NCI-H187 (cell line): ENCODE results near the gene ZRANB3.

Experiments used
- DNase-seq, 2 experiments: peaks; one replicate each; lab custom pipeline; 2025; lab: John Stamatoyannopoulos, UW

ZRANB3 gene

DNA sequence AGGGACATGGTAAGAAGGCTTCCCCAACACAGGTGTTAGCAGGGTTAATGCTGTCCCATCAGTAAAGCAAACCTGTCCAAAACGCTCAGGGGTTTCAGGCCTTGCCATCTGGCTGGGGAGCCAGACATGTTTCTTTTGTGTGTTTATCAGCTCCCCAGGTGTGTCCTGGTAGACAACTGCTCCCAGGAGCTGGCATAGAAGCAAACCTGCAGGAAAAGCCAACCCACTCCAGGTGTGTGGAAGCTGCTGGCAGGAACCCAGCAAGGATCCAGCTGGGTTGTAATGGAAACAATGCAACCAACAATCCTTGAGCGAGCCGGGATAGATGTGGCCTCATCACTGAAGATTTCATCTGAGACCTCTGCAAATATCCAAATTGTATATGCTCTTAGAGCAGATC lies 355.8 kb downstream of the ZRANB3 start:
- DNase-seq, result no peak

DNA sequence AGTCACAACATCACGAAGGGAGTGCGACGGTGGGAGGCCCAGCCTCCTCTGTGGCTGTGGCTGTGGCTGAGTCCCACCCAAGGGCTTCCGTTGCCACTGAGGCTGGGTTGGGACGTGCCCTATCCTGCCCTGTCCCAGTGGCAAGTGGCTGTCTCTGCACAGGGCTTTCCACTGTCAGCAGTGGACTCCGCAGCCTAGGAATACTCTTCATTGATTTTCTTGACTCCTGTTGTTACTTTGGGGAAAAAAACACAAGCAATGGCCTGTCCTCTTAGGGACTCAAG lies 356.3 kb downstream of the ZRANB3 start:
- no peak for DNase-seq

DNA sequence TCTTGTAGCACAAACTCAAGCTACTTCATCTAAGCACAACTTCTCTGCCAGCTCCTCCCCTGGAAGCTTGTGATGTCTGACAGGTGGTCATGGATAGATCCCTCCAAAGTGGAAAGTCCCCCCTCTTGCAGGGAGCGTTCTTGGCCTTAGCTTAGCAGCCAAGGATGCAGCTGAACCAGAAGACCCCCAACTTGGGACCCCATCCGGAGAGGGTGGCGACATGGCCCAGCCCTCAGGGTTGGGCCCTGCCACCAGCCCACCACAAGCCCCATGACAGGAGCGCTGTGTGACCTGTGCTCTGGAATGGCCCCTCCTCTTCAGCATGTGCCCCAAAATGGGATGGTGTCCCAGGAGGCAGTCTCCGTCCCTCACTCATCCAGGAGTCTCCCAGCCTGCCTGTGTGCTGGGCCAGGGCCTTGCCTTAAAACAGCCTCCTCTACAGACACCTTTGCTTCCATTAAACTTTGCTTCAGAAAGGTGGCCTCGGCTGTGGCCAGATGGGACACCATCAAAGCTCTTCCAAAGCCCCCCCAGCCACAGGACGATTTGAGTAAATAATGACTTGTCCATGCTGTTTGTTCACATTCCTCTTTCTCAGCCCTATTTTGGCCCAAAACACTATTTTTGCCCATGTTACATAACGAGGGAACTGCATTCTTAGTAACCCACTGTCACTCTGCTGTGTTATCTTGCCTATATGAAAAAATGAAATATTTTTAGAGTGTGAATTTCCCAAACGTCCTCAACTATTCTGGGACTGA lies 356.8 kb downstream of the ZRANB3 start:
- no peak for DNase-seq

DNA sequence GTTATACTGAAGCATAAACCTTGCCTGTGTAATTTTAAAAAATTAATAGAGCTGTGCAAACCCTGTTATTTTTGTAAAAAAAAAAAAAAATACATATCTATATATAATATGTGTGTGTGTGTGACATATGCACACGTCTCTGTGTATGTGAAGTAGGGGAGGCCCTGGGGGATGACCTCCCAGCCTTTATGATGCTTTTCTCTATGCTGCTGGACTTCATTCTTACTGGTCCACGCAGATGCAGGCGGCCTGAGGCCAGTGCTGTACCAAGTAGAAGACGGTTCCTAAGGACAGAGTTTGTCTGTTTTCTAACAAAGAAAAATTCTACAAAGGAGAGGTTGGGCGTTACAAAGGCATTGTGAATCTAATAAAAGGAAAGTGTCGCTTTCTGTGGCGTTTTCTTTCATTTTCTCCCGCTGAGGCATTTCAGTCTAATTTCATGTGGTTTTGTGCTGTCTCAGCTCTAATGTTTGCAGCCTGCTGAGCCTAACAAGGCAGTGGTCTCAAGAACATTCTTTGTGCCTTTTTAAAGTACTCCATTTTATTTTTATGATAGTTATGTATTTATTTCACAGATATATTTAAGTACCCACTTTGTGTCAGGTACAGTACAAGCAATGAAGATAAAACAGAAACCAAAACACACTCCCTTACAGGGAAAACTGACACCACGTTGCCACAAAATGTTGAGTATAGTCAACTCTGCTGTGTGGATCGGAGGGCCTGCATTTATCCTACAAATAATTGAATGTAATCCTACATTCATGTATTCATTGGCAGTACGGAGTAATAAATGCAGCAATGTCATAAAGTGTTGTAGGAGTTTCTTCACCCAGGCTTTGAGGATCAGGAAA lies 360.9 kb downstream of the ZRANB3 start:
- no peak for DNase-seq

DNA sequence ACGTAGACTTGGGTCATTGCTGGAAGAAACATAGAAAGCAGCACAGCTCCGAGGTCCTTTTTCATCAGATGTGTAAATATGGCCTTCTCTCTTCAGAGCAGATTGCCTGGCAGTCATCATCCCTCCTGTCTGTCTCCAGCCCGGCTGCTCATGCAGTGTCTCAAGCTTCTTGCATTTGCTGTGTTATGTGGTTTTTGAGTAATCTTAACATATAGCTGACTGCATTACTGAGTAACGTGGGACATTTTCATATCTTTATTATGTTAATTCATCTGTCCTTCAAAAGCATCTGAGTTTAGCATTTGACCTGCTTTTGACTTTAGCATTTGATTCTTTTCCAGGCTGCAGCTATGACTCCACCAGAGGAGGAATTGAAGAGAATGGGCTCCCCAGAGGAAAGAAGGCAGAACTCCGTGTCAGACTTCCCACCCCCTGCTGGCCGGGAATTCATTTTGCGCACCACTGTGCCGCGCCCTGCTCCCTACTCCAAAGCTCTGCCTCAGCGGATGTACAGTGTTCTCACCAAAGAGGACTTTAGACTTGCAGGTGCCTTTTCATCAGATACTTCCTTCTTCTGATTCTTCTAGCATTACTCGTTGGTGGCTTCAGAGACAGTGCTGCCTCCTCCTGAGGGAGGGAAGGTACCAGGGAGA lies 362.7 kb downstream of the ZRANB3 start:
- no peak for DNase-seq

DNA sequence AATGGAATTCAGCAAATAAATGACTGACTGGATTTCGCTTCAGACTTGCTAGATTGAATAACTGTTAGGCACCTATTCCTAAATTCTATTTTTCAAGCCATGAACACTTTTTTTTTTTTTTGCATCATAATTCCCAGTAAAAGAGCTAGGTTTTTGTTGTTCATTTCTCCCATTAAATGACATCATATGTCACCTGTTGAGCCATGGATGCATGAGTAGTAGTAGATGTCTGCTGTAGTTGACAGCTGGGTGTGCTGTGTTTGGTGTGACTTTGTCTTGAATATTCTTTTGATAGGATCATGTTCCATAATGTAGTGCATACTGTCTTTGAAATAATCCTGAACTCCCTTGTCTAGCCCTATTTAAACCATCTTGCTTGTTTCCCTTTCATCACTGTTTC lies 363.7 kb downstream of the ZRANB3 start:
- DNase-seq, result no peak

DNA sequence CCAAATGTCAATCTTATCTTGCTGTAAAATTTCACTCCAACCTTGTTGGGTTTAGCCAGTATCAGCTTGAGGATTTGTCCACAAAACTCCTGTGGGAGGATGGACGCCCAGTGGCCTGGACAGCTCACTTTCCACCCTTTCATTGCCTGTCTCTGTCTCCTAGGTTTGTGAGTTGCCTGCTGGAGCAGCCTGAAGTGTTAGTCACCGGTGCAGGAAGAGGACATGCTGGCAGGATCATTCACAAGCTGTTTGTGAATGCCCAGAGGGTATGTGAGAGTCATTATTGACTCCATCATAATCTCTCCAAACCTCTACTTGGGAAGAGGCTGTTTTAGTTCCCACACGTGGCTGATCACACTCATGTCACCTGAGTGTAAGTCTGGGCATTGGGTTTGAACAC lies 366.6 kb downstream of the ZRANB3 start:
- DNase-seq, result no peak

DNA sequence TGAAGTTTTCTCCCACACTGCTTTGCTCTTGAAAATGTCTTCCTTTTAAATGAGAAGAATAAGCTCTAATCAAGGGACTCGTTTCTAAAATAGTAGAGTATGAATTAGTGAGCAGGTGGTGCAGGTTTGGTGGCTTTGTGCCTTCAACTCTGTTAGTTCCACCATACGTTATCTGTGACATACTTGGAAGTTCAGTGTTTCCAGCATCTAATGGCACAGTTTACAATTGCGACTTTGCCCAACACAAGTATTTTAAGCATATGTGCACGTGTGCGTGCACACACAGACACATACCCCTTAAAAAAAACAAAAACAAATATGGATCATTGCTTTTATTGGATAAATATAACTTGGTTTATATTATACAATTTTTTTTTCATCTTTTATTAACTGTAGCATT lies 367.1 kb downstream of the ZRANB3 start:
- no peak for DNase-seq

DNA sequence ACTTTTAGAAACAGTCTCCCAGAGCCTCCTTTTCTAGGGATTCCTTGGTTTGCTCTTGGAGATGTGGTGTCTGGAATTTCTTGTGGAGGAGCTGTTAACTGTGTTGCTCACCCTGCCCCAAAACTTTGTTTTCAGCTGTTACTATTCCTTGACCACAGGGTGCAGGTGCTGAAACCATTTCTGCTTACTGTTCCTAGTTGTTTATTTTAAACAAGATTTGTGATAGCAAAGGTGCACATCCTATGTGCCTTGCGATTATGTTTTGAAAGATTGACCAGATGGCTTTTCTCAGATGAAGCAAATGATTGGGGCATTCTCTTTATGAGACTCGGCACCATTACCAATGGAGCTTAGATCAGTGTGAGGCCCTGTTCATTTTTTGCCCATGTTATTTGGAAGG lies 367.7 kb downstream of the ZRANB3 start:
- DNase-seq, result no peak

DNA sequence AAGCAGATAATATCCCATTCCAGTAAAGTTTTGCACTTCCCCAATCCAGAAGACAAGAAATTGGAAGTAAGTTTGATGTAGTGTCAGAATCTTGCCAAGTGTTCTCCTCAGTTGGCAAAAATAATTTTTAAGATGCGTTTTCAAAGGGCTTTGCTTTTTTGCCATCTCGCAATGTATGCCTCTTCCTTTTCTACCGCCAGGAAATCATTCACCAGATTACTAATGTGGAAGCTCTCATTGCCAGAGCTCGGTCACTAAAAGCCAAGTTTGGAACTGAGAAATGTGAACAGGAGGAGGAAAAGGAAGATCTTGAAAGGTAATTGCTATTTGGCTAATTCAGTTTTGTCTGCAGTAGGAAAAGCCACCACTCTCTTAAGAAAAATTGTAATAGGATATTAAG lies 368.2 kb downstream of the ZRANB3 start:
- no peak for DNase-seq

DNA sequence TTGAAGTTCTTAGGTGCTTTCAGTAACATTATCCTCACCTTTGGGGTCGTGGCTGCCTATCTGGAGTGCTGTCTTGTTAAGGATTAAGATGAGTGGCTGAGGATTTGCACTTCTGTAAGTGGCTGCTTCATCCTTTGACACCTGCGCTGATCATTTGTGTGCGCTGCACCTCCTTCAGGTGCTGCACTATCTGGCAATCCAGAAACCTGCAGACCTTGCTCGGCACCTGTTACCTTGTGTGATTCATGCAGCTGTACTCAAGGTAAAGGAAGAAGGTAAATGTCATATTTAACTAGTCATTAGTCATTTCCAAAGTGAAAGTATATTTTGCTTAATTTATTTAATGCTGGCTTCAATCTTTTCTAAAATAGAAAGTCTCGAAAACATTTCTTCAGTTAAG lies 368.6 kb downstream of the ZRANB3 start:
- no peak for DNase-seq

DNA sequence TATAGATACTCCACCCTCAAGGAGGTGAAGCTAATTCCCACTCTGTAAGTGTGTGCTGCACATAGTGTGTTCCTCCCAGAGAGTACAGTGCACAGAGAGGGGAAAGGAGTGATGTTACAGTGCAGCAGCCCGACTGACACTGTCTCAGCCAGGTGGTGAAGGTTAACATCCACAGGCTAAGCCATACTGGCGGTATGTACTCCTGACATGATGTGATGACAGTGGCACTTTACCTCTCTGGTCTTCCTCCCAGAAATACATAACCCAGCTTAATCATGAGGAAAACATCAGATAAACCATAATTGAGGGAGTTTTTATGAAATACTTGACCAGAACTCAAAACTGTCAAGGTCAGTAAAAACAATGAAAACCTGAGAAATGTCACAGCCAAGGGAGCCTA lies 371.8 kb downstream of the ZRANB3 start:
- no peak for DNase-seq

DNA sequence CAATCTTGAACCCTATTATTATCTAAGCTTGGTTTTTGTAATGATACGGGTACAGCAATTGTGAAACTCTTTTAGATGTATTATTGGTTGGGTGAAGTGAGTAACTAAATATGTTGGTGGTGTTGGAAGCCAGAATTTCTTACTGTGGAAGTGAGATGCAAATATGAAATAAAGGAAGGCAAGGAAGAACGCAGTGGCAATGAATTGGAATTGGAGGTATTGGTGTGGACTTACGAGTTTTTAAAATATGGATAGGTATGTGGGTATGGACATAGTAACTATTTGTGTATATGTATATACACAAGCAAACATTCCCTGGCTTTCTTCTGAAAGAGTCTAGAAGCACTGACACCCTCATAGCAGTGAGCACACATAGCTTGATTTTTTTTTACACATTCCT lies 373.2 kb downstream of the ZRANB3 start:
- DNase-seq, result no peak

DNA sequence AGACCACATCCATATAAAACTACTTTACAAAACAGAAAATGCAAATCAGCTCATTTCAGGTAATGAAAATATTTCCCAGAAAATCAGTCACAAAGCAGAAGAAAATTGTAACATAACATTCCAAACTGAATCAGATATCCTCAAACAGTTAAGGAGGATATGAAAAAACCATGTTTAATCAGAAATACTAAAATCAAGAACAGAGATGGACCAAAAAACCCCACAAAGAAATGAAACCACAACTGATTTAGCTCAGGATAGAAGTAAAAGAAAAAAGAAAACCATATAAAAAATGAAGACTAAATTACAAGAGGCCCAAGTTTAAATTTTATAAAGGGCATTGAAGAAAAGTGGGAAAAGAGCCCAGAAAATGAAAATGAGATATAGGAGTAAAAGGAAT lies 376.1 kb downstream of the ZRANB3 start:
- no peak for DNase-seq

DNA sequence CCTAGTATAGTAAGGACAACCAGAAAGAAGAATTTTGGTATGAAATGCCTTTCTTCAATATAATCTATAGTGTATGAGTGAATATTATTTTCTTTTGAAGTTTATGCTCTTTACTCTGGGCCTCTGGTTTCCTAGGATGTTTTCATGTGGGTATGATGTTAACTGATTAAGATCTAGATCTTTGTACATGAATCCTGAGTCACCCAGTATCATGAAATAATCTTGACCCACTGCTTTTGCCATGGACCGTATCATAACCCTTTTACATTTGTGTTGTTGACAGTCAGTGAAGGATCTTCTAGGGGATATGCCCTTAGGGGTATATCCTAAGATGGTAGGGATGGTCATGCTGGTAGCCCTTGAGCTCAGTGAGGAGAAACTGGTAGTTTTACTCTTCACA lies 378.7 kb downstream of the ZRANB3 start:
- no peak for DNase-seq

DNA sequence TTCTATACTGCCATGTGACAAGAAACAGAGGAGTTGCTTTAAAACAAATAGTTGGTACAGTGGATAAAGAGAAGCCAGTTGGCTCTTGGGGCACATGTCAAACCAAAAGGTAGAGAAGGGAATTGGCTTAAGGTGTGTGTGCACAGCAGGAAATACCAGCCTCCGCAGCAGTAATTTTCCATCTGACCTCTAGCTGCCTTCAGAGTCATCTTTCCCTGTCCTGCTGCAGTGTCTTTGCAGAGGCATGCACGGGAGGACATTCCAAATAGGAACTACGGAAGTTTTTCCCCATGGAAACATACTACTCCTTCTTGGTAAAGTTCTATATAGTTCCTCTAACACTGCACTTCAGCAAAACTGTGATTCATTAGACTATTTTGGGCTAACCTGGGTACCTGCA lies 379.4 kb downstream of the ZRANB3 start:
- DNase-seq, result no peak

DNA sequence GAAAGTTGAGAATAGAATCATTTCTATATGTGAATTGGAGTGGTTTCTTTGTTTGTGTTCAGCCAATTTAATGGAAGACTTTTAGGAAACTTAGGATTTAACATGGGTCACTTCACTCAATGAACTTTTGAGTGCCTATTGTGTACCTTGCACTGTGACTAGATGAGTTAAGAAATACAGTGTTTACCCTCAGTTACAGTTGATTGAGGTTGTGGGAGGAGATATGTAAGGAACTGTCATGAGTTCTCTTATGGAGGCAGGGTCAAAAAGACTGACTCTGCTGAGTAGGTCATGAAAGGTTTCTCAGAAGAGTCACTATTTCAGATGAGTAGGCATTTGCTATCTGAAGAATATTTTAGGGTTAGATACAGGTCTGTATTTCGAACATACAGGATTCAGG lies 380.3 kb downstream of the ZRANB3 start:
- DNase-seq, result no peak

DNA sequence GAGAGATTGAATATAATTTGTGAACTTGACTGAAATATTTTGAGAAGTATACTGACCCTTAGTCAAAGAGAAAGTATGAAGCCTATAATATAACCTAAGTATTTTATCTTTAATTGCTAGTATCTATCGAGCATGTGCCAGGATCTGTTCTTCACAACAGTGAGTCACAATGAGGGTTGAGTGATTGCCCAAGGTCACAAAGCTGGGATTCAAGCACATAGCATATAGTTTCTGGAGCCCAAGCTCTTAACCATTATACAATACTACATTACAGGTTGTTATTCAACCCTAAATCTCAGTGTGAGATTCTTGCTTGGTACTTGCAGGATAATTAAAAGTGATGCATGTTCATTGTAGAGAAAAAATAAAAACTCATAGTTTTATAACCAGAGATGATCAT lies 381.8 kb downstream of the ZRANB3 start:
- DNase-seq, result no peak

DNA sequence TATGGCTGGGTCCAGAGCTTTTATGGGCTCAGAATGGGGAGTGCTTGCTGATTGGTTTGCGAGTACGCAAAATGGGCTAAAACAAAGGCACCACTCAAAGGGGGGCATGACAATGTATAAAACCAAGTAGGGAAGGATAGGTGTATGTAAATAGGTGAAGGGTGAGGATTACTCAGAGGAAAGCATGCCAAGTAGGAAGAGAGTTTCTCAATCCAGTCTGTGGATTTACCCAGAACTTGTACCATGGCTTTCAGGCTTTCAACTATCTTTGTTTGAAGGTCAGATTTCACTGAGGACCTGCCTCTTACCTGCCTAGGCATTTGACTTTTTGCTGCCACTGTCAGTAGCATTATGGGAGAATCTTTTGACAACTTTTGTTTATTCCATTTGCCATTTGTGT lies 386.7 kb downstream of the ZRANB3 start:
- DNase-seq, result no peak

DNA sequence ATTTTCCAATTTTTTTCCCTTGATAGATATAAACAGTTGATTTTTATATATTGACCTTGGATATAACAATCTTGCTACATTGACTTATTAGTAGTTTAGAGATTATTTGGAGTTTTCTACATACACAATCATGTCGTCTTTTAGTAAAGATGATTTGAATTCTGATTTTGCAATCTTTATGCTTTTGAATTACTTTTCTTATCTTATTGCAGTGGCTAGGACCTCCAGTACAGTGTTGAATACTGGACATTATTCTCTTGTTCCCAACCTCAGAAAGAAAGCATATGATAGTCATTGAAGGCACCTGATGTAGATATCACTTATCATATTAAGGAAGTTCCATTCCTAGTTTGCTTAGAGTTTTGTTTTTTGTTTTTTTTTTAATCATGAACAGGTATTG lies 388.7 kb downstream of the ZRANB3 start:
- DNase-seq, result no peak

DNA sequence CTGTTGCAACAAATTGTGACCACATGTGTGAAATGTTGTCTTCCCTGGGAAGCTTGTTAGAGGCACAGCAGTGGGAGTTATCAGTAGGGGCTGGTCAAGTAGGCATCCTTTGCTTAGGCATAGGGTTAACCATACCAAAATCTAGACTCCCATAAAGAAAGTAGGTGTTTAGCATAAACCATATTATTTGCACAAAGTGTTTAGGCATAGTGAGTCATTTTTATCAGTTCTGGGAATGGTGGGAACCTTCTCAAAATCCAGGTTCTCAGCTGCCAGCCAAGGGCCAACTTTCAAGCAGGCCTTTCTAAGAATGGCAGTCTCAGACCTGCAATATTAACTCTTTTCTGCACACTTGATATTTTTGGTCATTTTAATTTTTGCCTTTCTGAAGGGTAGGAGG lies 390.4 kb downstream of the ZRANB3 start:
- DNase-seq, result no peak

DNA sequence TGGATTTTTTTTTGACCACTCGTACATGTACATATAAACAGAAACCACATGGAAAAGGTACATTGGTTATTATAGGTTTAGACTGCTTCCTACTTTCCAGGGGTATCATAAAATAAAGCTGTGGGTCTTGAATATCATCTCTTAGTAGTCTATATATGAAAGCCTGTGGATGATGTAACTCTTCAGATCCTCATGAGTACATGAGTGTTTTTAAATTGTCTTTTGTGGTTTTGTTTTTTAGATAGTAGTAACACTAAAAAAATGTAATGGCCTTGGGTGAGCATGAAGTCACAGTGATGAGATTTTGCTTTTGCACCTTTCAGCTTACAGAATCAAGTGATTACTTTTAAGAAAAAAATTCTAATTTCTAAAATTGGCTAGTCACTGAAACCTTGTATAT lies 398.7 kb downstream of the ZRANB3 start:
- no peak for DNase-seq

DNA sequence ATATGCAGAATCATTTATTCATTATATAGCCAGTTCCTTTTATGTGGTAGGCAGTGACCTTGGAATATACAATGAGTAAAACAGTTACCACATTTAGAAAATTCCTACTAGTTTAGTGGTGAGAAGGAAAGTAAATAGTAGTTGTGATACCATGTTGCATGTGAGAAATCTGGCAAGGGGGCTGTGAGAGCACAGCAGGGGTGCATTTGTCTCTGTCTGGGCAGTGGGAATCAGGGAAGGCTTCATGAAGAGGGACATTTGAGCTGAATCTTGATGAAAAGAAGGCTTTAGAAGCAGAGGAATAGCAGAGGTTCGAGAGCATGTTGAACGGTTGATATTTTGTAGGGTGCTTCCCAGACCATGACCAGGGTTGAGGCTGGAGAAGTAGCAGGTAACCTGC lies 400.3 kb downstream of the ZRANB3 start:
- DNase-seq, result no peak
